MG63 (cell line): ENCODE results near the gene FPR1. TPM values are rescaled to one million over a fixed set of nuclear protein-coding genes. Genes with fewer than 3 reads are reported as not detected.
A peak's percentile ranks its signal among the peaks of the same experiment; 100 is the strongest.

Experiments used
- DNase-seq: peaks from one replicate; pipeline ENCODE4 v3.0.0-alpha.2; 2020
- H3K27me3 ChIP-seq: fragments of 250-450 bp; sonication (Bioruptor Pico); 2 replicates; pipeline ENCODE4 v1.5.1; 2020; ENCODE audit warnings: mild to moderate bottlenecking, moderate library complexity
- H3K36me3 ChIP-seq: fragments of 250-450 bp; sonication (Bioruptor Pico); 2 replicates; pipeline ENCODE4 v1.5.1; 2020; ENCODE audit warnings: mild to moderate bottlenecking, moderate library complexity
- H3K4me3 ChIP-seq: fragments of 250-450 bp; sonication (Bioruptor Pico); 2 replicates; pipeline ENCODE4 v1.5.1; 2020; ENCODE audit warnings: mild to moderate bottlenecking, moderate library complexity
- H3K9me3 ChIP-seq: fragments of 250-450 bp; sonication (Bioruptor Pico); 2 replicates; pipeline ENCODE4 v1.5.1; 2020; ENCODE audit warnings: mild to moderate bottlenecking, moderate library complexity
- total RNA-seq: library from RNA; depleted of rRNA; stranded (reverse); fragments of >200 nt; shearing (Covaris generic); gene quantifications from 2 replicates; pipeline ENCODE4 v1.2.3, GENCODE V29; 2014; ENCODE audit warnings: low replicate concordance

The FPR1 gene
- total RNA-seq, 1 experiment from 2014 or later = not detected

DNA sequence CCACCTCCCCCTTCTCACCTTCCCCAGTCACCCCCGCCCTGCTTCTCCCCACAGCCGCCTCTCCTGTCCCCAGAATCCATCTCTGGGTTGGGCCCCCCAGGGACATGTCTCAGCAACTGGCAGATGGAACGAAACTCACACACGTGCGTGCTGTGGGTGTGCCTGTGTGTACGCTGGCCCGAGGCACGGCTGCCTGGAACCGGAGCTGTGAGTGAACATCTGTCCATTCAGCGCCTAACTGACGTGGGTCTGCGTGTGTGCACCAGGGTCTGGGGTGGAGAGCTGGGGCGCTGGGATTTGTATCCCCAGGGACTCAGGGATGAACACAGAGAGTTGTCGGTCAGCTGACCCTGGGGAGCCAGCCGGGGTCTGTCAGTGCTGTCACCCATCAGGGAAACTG is 27.1 kb downstream of the FPR1 start:
- Histone ChIP-seq H3K4me3 (no peak overlapping the region), H3K27me3 (peaks cover 4% of the 10 kb centered on the region), H3K36me3 (no peaks in the 10 kb centered on the region), H3K9me3 (no peaks in the 10 kb centered on the region)
- no peak for DNase-seq

GRCh38 chr19:51722492-51722891 is 29.2 kb downstream of the FPR1 start:
- no peaks in the 10 kb centered on the region for H3K9me3 ChIP-seq
- no peak for DNase-seq
- peaks cover 16% of the 10 kb centered on the region for H3K27me3 ChIP-seq
- no peaks in the 10 kb centered on the region for H3K36me3 ChIP-seq
- H3K4me3 ChIP-seq = no peak overlapping the region

DNA sequence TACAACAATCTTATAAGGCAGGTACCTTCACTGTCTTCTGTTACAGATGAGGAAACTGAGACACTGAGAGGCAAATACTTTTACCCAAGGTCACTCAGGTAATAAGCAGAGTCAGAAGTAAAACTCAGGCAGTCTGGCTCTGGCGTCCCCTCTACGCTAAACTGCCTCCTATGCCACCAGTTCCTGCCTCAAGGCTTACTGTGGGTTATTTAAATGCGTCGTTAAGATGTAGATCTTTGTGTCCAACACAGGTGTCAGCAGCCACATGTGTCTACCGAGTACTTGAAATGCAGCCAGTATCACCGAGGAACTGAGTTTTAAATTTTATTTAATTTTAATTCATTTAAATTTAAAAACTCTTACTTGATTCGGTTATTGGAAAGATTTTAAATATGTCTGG is 29.8 kb downstream of the FPR1 start:
- Histone ChIP-seq H3K36me3 (no peaks in the 10 kb centered on the region), H3K27me3 (peaks cover 16% of the 10 kb centered on the region), H3K4me3 (no peak overlapping the region), H3K9me3 (no peaks in the 10 kb centered on the region)
- no peak for DNase-seq

- Histone ChIP-seq H3K9me3 (no peaks in the 10 kb centered on the region), H3K4me3 (no peak overlapping the region), H3K36me3 (no peaks in the 10 kb centered on the region), H3K27me3 (peaks cover 16% of the 10 kb centered on the region)
- no peak for DNase-seq
These were observed 32.3 kb downstream of the FPR1 start for GRCh38 chr19:51719251-51719988.

DNA sequence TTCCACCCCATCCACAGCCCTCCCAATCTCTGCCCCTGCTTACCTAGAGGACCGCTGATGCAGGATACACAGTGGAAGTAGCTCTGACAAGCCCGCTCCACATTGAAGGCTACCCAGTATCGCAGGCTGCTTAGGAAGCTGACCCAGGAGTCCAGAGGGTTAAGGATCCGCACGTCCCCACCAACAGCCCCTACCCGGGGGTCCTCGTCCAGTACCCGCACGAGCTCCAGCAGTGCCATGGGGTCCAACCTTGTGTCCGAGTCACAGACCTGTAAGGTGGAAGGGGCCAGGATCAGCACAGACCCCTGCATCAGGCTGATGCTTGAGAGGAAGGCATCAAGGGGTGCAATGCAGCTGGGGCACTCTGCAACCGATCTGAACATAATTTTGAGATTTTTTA is 34.8 kb downstream of the FPR1 start:
- no peak for DNase-seq
- Histone ChIP-seq H3K9me3 (no peaks in the 10 kb centered on the region), H3K27me3 (peaks cover 16% of the 10 kb centered on the region), H3K4me3 (no peak overlapping the region), H3K36me3 (no peaks in the 10 kb centered on the region)

GRCh38 chr19:51715850-51716249 is 35.8 kb downstream of the FPR1 start:
- Histone ChIP-seq H3K36me3 (no peaks in the 10 kb centered on the region), H3K27me3 (peaks cover 17% of the 10 kb centered on the region), H3K4me3 (no peak overlapping the region), H3K9me3 (no peaks in the 10 kb centered on the region)
- DNase-seq = no peak

- Histone ChIP-seq H3K36me3 (no peaks in the 10 kb centered on the region), H3K9me3 (no peaks in the 10 kb centered on the region), H3K4me3 (no peak overlapping the region), H3K27me3 (peaks cover 15% of the 10 kb centered on the region)
- DNase-seq = no peak
These were observed 36.8 kb downstream of the FPR1 start for GRCh38 chr19:51714848-51715247.

- DNase-seq = no peak
- no peaks in the 10 kb centered on the region for H3K9me3 ChIP-seq
- H3K27me3 ChIP-seq = peaks cover 4% of the 10 kb centered on the region; the same call in 1 of the 2 replicates
- H3K4me3 ChIP-seq = no peak overlapping the region
- no peaks in the 10 kb centered on the region for H3K36me3 ChIP-seq
These were observed 38.1 kb downstream of the FPR1 start for GRCh38 chr19:51713319-51714285.

DNA sequence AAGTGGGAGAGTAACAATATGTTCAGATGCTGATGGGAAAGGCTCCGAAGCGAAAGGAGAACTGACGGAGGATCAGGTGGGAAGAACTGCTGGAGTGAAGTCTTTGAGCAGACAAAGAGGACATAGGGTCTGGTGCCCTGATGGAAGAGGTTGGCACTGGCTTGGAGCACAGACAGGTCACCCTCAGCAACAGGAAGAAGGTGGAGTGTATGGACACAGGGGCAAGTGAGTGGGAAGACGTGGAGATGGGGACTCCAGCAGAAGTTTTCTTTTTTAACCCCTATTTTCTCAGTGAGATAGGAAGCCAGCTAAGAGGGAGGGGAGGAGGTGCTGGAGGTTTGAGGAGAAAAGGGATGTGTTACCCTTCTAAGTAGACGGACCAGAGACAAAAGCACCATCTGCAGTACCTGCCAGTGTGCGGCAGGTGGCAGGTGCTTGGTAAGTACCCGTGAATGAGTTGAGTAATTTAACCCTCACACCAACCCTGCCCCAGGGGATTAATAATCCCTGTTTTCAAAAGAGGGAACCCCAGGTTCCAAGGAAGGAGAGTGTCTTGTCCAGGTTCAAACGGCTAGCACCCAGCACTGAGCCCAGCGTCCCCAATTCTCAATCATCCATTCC is 39.1 kb downstream of the FPR1 start:
- Histone ChIP-seq H3K27me3 (peaks cover 2% of the 10 kb centered on the region; the same call in 1 of the 2 replicates), H3K36me3 (peaks cover 3% of the 10 kb centered on the region; the same call in 1 of the 2 replicates)
- peak; percentile 23 for DNase-seq

GRCh38 chr19:51711702-51712101 is 40.0 kb downstream of the FPR1 start:
- Histone ChIP-seq H3K4me3 (no peak overlapping the region), H3K9me3 (no peaks in the 10 kb centered on the region), H3K36me3 (peaks cover 6% of the 10 kb centered on the region), H3K27me3 (peaks cover 2% of the 10 kb centered on the region; the same call in 1 of the 2 replicates)
- no peak for DNase-seq

More for the DNA sequence above, 39.1 kb downstream of the FPR1 start:
- Histone ChIP-seq H3K9me3 (no peaks in the 10 kb centered on the region), H3K4me3 (no peak overlapping the region)

DNA sequence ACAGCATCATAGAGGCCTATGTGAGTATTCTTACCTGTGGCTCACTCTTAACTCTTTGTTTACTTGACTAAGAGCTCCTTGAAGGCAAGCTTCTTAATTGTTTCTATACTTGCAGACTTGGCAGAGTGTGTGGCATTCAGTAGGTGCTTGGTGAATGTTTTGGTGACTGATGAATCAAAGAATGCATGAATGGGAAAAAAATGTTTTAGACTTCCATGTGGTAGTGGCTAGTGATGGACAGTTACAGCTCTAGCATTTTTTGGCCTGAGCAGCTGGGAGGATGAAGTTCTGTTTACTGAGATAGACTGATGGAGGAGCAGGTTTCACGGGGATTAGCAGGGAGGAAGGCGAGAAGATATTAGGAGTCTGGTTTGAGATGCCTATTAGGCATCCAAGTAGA is 41.5 kb downstream of the FPR1 start:
- DNase-seq = no peak

GRCh38 chr19:51709575-51709974 is 42.1 kb downstream of the FPR1 start:
- Histone ChIP-seq H3K4me3 (no peak overlapping the region), H3K27me3 (peaks cover 2% of the 10 kb centered on the region; the same call in 1 of the 2 replicates), H3K36me3 (peaks cover 24% of the 10 kb centered on the region), H3K9me3 (no peaks in the 10 kb centered on the region)
- DNase-seq = no peak

More for the DNA sequence above, 41.5 kb downstream of the FPR1 start:
- peaks cover 2% of the 10 kb centered on the region; the same call in 1 of the 2 replicates for H3K27me3 ChIP-seq
- no peak overlapping the region for H3K4me3 ChIP-seq
- H3K36me3 ChIP-seq = peaks cover 19% of the 10 kb centered on the region
- no peaks in the 10 kb centered on the region for H3K9me3 ChIP-seq

DNA sequence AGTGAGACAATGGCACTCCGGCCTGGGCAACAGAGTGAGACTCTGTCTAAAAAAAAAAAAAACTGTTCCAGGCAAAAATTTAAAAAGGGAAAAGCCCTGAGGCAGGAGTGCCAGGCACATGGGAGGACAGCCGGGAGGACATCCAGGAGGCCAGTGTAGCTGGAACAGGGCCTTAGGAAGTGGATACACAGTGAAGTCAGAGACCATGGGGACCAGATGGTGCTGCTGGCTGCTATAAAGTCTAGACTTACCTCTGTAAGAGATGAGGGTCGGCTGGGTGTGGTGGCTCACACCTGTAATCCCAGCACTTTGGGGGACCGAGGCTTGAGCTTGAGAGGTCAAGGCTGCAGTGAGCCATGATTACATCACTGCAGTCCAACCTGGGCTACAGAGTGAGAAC is 42.9 kb downstream of the FPR1 start:
- Histone ChIP-seq H3K36me3 (peaks cover 25% of the 10 kb centered on the region), H3K9me3 (no peaks in the 10 kb centered on the region), H3K4me3 (no peak overlapping the region), H3K27me3 (peaks cover 2% of the 10 kb centered on the region; the same call in 1 of the 2 replicates)
- no peak for DNase-seq

GRCh38 chr19:51706885-51707284 is 44.8 kb downstream of the FPR1 start:
- Histone ChIP-seq H3K9me3 (no peaks in the 10 kb centered on the region), H3K4me3 (no peak overlapping the region), H3K27me3 (peaks cover 2% of the 10 kb centered on the region; the same call in 1 of the 2 replicates), H3K36me3 (peaks cover 40% of the 10 kb centered on the region)
- no peak for DNase-seq

DNA sequence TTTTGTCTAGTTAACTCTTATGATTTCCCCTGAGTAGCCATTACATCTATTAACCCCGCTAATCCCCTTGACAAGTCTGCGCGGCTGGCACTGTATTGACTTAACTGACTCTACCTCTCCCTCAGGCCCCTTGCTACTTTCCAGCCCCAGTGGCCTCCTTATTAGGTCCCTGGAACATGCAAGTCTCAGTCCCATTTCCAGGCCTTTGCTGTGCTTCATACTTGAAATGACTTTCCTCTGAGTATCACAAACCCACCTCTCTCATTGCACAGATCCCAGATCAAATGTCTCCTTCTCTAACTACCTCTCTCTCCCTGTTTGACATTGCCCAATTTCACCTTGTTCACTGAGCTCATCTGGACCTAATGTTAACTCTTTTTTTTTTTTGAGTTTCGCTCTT is 45.4 kb downstream of the FPR1 start:
- DNase-seq = no peak
- H3K9me3 ChIP-seq = no peaks in the 10 kb centered on the region
- H3K27me3 ChIP-seq = peaks cover 2% of the 10 kb centered on the region; the same call in 1 of the 2 replicates
- peaks cover 46% of the 10 kb centered on the region for H3K36me3 ChIP-seq
- H3K4me3 ChIP-seq = no peak overlapping the region

DNA sequence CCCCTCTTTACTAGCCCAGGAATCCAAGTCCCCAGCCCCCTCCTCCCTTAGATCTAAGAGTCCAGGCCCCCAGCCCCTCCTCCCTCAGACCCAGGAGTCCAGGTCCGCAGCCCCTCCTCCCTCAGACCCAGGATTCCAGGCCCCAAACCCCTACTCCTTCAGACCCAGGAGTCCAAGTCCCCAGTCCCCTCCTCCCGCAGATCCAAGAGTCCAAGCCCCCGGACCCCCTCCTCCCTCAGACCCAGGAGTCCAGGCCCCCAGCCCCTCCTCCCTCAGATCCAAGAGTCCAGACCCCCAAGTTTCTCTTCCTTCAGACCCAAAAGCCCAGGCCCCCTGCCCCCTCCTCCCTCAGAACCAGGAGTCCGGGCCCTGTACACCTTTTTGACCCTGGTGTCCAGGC is 47.1 kb downstream of the FPR1 start:
- Histone ChIP-seq H3K9me3 (no peaks in the 10 kb centered on the region), H3K27me3 (no peaks in the 10 kb centered on the region), H3K36me3 (peaks cover 63% of the 10 kb centered on the region), H3K4me3 (no peak overlapping the region)
- no peak for DNase-seq
